Measurements from ENCODE around the gene CACNA1C.

The CACNA1C gene

GRCh38 chr12:2335513-2335912, 282.7 kb downstream of the CACNA1C start:
- H3K27ac ChIP-seq = peak overlapping the region; percentile 99
- TF ChIP-seq CTCF (conservative IDR thresholded peaks at IDR 0.05) = no peak

- peak overlapping the region; percentile 99 for H3K27ac ChIP-seq
- TF ChIP-seq CTCF (conservative IDR thresholded peaks at IDR 0.05) = no peak
Observed at GRCh38 chr12:2335916-2336315, 283.1 kb downstream of the CACNA1C start.

- TF ChIP-seq CTCF (conservative IDR thresholded peaks at IDR 0.05) = no peak
- peak overlapping the region; percentile 99 for H3K27ac ChIP-seq
Observed at GRCh38 chr12:2336409-2336829, 283.6 kb downstream of the CACNA1C start.

- no peak for TF ChIP-seq CTCF (conservative IDR thresholded peaks at IDR 0.05)
- H3K27ac ChIP-seq = peak overlapping the region; percentile 99
Observed at GRCh38 chr12:2337031-2338010, 284.5 kb downstream of the CACNA1C start.

- peak overlapping the region; percentile 99 for H3K27ac ChIP-seq
- TF ChIP-seq CTCF (conservative IDR thresholded peaks at IDR 0.05) = no peak
Observed at GRCh38 chr12:2338381-2338780, 285.6 kb downstream of the CACNA1C start.

GRCh38 chr12:2338991-2339431, 286.2 kb downstream of the CACNA1C start:
- TF ChIP-seq CTCF (conservative IDR thresholded peaks at IDR 0.05) = no peak
- H3K27ac ChIP-seq = peak overlapping the region; percentile 99

GRCh38 chr12:2341051-2341751, 288.4 kb downstream of the CACNA1C start:
- no peak for TF ChIP-seq CTCF (conservative IDR thresholded peaks at IDR 0.05)
- H3K27ac ChIP-seq = peak overlapping the region; percentile 80; the same call in 1 of the 2 replicates
